ENCODE results near the gene CWC22.
A peak's percentile ranks its signal among the peaks of the same experiment; 100 is the strongest.
"Not testable (repeated sequence)": the region's sequence is repeated elsewhere in the genome, so short reads cannot be mapped to it uniquely, and the experiment has no call there.

Gene CWC22

DNA sequence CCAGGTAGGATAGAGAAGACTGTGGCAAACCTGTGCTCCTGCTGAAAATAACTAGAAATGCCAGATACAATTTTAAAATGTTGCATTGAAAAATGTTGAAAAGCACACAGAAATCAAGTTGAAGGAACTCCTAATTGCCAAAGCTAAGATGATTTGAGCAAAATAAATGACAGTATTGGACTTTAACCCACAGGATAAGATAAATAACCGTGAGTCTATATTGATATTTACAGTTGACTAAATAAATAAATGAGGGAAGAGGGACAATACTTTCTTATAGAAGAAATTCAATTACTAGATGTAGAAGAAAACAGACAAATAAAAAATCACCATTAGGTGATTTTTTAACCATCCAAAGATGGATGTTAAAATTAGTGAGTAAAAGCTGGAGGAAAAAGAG lies 59.0 kb downstream of the CWC22 start:
- no peak for DNase-seq

DNA sequence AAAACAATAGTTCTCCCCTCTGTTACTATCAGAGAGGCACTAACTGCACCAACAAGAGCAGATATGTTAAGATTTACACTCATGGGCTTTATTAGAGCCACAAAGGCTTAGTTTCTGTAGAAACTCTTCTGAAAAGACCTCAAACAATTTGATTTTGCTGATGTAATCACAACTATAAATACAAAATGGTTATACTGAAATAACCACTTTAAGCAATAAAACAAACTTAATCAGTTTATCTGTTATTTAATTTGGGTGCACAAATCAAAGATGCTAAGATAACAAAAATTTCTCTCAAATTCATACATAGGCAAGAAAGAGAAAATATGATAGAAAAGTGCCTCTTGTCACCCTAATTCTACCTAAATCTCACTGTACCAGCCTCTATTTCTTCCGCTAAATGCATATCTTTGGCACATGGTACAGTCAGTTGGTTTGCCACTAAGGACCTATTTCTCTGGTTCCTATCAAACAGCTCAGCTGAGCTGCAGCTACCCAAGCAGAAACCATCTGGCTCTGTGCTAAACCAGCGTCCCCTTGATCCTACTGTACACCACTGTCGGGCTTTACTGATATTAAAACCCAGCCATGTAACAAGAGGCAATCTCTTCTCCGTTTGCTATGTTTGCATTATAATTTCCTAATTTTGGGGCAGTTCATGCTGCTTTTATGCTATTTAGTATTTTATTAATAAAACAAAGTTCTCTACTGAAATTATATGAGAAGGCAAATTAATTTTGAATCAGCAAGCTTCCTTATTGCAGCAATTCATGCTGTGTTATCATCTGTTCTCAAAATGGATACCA lies 60.1 kb downstream of the CWC22 start:
- peak; percentile 43 for DNase-seq

DNA sequence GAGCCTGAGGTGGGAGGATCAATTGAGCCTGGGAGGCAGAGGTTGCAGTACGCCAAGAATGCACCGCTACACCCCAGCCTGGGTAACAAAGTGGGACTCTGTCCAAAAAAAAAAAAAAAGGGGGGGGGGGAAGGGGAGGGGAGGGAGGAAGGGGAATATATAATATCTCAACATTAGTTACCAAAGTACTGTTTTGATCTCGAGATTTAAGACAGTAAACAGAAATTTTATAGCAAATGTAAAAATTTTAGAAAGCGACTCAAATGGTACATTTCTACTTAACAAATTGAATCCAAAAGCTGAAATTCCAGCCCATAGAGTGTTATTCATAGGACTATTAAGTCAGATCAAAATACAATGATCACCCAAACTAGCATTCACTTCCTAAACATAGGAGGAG lies 60.8 kb downstream of the CWC22 start:
- DNase-seq = no peak

DNA sequence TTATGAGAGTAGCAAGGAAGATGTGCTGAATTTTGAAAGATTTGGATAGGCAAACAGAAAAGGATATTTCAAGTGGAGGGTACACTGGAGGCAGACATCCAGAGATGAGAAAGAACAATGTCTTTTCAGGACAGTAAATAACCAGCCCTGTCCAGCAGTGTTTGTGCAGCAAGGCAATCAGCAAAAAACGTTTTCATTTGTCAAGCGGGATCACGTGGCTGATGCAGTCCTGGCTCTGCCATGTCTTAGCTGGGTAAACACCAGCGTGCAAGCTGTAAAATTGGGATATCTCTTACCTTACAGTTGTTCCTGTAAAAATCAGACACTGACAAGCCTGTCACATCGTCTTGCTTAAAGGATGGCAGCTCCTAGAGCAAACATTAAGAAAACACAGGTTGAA lies 67.8 kb downstream of the CWC22 start:
- DNase-seq = no peak

DNA sequence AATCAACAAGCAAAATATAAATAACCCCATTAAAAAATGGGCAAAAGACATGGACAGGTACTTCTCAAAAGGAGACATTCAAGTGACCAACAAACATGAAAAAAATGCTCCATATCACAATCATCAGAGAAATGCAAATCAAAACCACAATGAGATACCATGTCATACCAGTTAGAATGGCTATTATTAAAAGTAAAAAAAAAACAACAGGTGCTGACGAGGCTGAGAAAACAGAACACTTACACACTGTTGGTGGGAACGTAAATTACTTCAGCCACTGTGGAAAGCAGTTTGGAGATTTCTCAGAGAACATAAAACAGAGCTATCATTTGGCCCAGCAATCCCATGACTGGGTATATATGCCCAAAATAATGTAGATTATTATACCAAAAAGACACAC lies 69.1 kb downstream of the CWC22 start:
- DNase-seq = no peak

DNA sequence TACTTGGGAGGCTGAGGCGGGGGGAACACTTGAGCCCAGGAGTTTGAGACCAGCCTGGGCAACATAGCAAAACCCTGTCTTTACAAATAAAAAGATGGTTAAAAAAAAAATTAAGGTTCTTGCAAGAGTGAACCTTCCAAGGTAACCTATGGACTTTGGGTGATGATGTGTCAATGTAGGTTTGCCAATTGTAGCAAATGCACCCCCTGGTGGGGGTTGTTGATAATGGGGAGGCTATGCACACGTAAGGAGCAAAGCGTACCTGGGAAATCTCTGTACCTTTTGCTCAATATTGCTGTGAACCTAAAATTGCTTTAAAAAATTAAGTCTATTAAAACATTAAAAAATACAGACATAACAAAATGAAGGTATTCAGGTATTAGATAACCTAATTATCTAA lies 70.4 kb downstream of the CWC22 start:
- DNase-seq = peak; percentile 74

DNA sequence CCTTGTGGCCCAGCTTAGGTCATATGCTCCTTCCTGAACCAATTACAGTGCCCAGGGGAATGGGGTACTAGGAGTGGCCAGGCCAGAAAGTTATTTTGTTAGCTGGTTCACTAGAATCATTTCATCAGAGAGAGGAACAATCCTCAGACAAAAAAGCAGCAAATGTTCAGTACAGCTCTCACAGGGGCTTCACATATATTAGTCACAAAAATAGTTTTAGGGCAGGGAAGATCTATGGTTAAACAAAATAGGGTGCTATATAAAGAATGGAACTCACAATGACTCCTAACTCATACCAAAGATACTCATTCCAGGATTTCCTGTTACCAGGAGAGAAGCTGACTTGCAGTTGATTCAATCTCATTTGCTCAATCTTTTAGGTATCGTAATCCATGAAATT lies 71.0 kb downstream of the CWC22 start:
- no peak for DNase-seq

DNA sequence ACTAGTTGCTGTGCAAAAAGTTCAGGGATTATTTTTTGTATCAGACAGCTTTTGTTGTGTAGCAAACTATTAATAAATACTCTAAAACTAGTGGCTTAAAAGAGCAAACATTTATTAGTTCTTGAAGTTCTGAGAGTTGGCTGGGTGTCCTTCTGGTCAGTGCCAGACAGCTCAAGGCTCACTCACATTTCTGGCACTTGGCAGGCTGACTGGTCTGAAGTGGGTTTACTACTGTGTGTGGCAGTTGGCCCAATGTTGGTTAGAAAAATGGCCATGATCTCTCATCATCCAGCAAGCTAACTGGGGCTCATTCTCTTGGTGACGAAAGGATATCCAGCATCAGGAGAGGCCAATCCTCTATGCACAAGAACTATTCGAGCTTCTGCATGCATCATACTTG lies 74.3 kb downstream of the CWC22 start:
- DNase-seq = no peak

DNA sequence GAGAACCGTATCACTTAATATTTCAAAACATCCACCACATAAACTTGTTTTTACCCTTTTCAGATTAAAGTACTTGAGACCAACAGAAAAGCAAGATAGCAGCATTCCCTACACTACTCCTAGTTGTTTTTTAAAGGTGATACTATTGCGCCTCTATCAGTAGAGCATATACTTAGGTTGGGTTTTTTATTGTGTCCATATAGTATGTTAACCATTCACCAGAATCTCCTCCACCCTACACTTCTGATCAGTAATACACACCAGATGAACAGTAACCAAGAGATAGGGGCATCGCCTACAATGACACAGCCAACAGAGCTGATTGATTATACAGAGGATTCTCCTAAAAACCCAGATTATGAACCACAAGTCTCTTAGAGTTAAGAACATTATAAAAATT lies 75.6 kb downstream of the CWC22 start:
- no peak for DNase-seq

DNA sequence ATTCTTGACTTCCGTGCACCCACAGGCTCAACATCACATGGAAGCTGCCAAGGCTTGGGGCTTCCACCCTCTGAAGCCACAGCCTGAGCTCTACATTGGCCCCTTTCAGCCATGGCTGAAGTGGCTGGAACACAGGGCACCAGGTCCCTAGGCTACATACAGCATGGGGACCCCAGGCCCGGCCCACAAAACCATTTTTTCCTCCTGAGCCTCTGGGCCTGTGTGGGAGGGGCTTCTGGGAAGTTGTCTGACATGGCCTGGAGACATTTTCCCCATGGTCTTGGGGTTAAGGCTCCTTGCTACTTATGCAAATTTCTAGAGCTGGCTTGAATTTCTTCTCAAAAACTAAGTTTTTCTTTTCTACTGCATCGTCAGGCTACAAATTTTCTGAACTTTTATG lies 77.1 kb downstream of the CWC22 start:
- DNase-seq = not testable (repeated sequence)

DNA sequence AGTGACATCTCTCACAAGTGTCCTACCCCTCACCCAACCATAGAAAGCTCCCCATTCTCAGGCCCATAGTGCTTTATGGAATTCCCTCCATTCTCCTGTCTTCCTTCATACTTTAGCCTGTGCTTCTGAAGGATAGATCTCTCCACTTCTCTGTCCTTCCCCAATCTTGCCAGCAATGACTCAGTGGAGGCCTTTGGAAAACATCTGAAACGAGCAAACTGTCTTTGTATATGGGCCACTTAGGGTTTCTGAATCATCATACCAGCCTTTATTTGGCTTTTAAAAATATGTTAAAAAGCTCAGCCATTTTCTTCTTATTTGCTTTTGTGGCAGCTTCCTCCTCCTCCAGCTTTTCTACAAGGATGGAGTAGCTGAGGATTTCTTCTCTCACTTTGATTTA lies 80.1 kb downstream of the CWC22 start:
- DNase-seq = no peak

DNA sequence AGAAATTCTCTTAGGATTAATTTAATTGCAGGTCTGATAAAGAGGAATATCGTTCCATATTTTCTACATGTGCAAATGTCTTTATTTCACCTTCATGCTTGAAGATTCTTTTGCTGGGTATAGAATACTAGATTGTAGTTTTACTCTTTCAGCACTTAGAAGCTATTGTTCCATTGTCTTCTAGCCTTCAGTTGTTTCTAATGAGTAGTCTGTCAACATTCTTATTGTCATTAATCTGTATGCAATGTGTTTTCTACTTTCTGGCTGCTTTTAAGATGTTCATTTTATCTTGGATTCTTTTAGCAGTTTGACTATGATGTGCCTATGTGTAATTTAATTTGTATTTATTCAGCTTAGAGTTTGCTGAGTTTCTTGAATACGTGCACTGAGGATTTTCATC lies 81.4 kb downstream of the CWC22 start:
- DNase-seq = no peak

DNA sequence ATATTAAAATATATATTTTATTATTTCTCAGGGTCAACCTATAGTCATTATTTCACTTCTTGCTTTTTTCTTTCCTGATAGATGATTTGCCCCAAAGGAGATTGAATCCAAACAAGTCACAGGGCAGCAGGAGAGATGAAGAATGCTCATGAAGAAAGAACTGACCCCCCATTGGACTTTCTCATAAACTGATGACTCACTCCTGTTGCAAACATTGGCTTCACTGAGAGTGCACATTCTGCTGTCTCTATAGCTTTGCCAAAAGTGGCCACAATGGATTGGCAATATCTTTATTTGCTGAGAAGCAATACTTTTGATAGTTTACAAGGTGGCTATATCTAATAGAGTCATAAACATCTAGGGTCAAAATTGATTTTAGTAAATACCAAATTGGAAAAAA lies 89.8 kb downstream of the CWC22 start:
- DNase-seq = no peak

DNA sequence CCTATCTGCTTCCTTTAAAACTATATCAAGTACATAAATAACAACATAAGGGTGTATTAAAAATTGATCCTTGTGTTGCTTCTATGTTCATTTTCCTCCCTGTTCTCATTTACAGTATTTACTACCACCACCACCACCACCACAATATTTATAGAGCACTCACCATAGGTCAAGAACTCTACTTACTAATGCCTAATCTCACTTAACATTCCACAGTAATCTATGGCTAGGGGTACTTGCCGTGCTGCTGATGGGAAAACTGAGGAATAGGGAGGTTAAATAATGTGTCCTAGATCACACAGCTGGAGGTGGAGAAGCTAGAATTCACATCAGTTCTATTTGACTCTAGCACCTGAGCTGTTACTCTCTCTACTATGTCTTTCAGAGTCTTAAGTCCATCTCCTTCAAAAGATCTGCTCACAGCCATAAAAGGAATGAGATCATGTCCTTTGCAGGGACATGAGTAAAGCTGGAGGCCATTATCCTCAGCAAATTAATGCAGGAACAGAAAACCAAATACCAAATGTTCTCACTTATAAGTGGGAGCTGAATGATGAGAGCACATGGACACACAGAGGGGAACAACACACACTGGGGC lies 91.6 kb downstream of the CWC22 start:
- no peak for DNase-seq

DNA sequence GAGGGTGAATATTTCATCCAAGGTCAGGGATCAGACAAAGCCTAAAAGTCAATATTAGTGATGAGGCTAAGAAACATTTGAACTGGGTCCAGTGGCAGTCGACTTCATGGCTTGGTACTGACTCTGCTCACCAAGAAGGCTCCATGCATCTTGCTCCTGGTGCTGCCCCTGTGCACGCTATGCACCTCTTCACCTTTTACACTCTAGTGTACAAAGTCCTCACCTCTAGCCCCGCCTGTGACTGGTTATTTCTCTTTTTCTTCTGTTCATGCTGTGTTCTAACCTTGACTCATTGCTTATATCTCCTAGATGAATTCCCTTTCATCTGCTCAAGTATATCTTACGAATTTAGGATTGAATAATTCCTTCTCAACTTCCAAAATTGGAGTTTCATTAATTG lies 93.3 kb downstream of the CWC22 start:
- no peak for DNase-seq

DNA sequence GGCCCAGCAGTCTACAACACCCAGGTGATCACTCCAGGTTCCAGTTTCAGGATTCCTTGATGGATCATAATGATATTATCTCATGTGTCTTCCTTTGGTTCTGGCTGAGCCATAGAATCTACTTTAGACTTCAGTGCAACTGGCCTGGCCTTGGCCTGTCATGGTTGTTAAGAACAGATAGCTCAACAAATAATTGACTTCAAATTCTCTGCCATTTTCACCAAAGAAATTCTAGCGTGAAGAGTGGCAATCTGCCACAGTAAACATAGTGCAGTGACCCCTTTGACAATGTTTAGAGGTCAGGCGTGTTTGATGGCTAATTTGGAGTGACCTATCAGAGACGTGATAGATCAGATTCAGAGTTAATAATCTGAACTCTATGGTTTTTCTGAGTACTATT lies 95.5 kb downstream of the CWC22 start:
- DNase-seq = no peak

DNA sequence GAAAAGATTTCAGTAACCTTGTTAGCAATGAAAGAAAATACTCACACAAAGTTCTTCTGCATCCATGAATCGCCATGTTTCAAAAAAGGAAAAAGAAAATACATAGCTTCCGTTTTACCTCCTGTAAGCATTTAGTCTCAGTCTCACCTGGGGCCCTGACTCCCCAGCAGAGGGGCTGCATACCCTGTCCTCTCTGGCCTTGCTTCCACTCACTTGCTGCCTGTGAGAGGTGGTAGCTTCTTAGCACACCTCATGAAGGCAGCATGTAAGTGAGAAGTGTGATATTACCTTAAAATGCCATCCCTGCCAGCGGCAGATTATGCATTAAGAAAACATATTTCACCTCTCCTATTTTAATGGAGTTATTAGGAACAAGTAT lies 96.4 kb downstream of the CWC22 start:
- DNase-seq = no peak

DNA sequence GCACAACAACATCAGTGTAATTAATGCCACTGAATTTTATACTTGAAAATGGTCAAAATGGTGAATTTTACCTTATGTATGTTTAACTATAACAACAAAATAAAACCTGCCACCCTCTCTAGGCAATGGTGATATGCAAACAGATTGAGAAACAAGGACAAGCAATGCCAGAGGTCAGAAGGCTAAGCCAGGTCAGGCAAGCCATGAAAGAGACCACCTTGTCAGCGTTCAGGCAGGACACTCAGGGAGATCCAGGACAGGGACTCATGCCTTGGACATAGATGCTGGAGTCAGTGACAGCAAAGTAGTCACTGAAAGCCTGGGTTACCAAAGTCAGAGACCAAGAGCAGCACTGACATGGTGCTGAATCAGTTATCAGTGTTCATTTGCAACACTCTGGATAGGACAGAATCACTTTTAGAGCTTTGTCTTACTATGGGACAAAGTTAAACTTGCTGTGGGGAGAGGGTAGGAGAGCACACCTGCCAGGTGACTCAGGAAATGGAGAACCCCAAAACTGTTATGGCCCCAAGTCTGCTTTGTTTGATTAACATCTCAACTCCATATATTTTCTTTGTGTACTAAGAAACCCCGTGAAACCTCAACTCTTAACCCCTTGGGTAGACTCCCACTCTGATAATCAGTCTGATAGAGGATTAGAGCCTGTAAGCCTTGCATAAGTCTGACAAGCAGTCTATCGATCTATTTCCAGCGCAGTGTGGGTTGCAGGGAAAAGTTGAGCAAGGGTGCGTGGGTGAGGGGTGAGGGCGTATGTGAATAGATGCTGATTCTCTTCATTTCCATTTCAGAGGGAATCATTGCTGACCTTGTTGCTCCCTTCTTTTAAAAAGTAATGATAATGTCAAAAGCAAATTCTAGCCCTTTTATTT lies 97.0 kb downstream of the CWC22 start:
- DNase-seq = peak; percentile 50

DNA sequence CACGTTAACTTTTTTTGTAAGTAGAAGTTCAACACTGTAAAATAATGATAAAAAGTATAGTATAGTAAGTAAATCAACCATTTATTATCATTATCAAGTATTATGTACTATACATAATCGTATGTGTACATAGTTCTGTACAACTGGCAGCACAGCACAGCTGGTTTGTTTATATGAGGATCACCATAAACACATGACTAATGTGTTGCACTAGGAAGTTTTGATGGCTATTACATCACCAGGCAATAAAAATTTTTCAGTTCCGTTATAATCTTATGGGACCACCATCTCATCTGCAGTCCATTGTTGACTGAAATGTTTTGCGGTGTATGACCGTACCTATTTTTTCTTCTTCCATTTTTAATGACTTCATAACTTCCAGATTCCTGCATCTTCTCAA lies 106.4 kb downstream of the CWC22 start:
- DNase-seq = no peak

DNA sequence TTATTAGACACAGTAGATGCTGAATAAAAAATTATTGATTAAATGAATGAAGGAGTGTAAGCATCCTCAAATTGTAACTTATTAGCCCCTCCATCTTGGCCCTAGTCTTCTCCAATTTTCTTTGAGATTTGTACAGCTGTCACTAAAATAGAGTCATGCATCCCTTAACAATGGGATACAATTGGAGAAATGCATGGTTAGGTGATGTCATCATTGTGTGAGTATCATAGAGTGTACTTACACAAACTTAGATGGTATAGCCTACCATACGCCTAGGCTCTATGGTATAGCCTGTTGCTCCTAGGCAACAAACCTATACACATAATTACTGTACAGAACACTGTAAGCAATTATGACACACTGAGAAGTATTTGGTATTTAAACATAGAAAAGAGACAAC lies 107.4 kb downstream of the CWC22 start:
- no peak for DNase-seq

DNA sequence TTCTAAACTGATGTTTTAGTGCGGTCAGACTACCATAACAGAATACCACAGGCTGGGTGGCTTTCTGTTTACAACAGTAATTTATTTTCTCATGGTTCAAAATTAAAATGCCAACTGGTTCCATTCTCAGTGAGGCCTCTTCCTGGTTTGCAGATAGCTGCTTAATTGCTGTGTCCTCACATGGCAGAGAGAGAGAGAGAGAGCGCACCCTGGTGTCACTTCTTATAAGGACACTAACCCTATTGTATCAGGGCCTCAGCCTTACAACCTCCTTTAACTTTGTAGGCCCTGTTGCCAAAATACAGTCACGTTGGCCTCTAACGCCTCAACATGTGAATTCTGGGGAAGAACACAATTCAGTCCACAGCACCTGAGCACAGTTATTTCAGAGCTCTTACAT lies 108.2 kb downstream of the CWC22 start:
- DNase-seq = peak; percentile 88
